Lung (tissue), 12 donors: Measurements from ENCODE around the gene HEXD. TPM values are rescaled to one million over a fixed set of nuclear protein-coding genes. Genes with fewer than 3 reads are reported as not detected.

ENCODE experiments used
- ATAC-seq: fragments of 200-7000 bp; cut with Tn5 transposase; one replicate; pipeline ENCODE4 v1.9.1; 2020; ENCODE audit warnings: moderate number of reproducible peaks; ENCODE audit not compliant: insufficient read depth, low FRiP score
- DNase-seq, 3 donors: peaks; one replicate each; pipeline ENCODE4 v3.0.0-alpha.2; 2013 to 2017
- H3K27ac ChIP-seq, 2 donors: one replicate each; pipeline ENCODE4 v1.5.1; 2013; ENCODE audit warnings: mild to moderate bottlenecking in 2 of 2, moderate library complexity in 2 of 2, control low read depth in 1 of 2, inconsistent platforms in 1 of 2, low read depth in 1 of 2, low read length in 1 of 2
- H3K27me3 ChIP-seq, 3 donors: one replicate each; pipeline ENCODE4 v1.5.1; 2013; ENCODE audit warnings: low read length in 2 of 3; ENCODE audit not compliant: control insufficient read depth in 3 of 3, insufficient read depth in 3 of 3
- H3K36me3 ChIP-seq, 4 donors: one replicate each; pipeline ENCODE4 v1.5.1; 2013; ENCODE audit warnings: low read length in 4 of 4, mild to moderate bottlenecking in 1 of 4, moderate library complexity in 1 of 4; ENCODE audit not compliant: control insufficient read depth in 4 of 4, insufficient read depth in 4 of 4
- H3K4me1 ChIP-seq, 5 donors: one replicate each; pipeline ENCODE4 v1.5.1; 2013; ENCODE audit warnings: low read length in 5 of 5, mild to moderate bottlenecking in 2 of 5, moderate library complexity in 1 of 5; ENCODE audit not compliant: control insufficient read depth in 5 of 5, insufficient read depth in 5 of 5
- H3K4me3 ChIP-seq: one replicate; pipeline ENCODE4 v1.5.1; 2013; ENCODE audit warnings: mild to moderate bottlenecking, control low read depth, moderate library complexity
- H3K9ac ChIP-seq, 2 donors: one replicate each; pipeline ENCODE4 v1.5.1; 2013; ENCODE audit warnings: low read length in 2 of 2, control low read depth in 1 of 2; ENCODE audit not compliant: insufficient read depth in 1 of 2
- H3K9me3 ChIP-seq, 4 donors: one replicate each; pipeline ENCODE4 v1.5.1; 2013; ENCODE audit warnings: low read length in 3 of 4, mild to moderate bottlenecking in 1 of 4, moderate library complexity in 1 of 4; ENCODE audit not compliant: control insufficient read depth in 4 of 4, insufficient read depth in 3 of 4
- WGBS, 2 donors: extraction: QIAGEN DNeasy Blood & Tissue Kit; methylation state at CpG; one replicate each; pipeline ENCODE4 v1.1.7; 2013; 5-methylcytosine and 5-hydroxymethylcytosine counted together
- polyA plus RNA-seq, 2 donors: library from polyadenylated mRNA; stranded (reverse); fragments of 200-250 nt; gene quantifications; one replicate each; pipeline ENCODE4 v1.2.1, GENCODE V29; 2013
- total RNA-seq, 2 donors: library from RNA; depleted of rRNA in 1 of 2; stranded (reverse); fragments of >200 nt in 1 of 2; gene quantifications; one replicate each; pipeline ENCODE4 v1.2.1, GENCODE V29; 2014 to 2021
- TF ChIP-seq, protein P1 (sequence below): IDR thresholded peaks from 2 replicates; pipeline ENCODE4 v1.5.1; 2012; ENCODE audit warnings: mild to moderate bottlenecking; ENCODE audit errors: control extremely low read depth, extremely low read depth
- donor health status: control.
- donor health status: control.
- donor health status: Bipolar disorder and iron deficiency.
- donor health status: healthy.
- donor health status: DM: yes; HTN: yes; CAD: no.

Gene HEXD
- total and polyA plus RNA-seq, 4 donors = 28.4 to 57.3 (median 37.4) TPM

GRCh38 chr17:82446124-82446523 lies 28.0 kb downstream of the HEXD start:
- no peak for DNase-seq
- TF ChIP-seq, protein P1, sequence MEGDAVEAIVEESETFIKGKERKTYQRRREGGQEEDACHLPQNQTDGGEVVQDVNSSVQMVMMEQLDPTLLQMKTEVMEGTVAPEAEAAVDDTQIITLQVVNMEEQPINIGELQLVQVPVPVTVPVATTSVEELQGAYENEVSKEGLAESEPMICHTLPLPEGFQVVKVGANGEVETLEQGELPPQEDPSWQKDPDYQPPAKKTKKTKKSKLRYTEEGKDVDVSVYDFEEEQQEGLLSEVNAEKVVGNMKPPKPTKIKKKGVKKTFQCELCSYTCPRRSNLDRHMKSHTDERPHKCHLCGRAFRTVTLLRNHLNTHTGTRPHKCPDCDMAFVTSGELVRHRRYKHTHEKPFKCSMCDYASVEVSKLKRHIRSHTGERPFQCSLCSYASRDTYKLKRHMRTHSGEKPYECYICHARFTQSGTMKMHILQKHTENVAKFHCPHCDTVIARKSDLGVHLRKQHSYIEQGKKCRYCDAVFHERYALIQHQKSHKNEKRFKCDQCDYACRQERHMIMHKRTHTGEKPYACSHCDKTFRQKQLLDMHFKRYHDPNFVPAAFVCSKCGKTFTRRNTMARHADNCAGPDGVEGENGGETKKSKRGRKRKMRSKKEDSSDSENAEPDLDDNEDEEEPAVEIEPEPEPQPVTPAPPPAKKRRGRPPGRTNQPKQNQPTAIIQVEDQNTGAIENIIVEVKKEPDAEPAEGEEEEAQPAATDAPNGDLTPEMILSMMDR = no peak

DNA sequence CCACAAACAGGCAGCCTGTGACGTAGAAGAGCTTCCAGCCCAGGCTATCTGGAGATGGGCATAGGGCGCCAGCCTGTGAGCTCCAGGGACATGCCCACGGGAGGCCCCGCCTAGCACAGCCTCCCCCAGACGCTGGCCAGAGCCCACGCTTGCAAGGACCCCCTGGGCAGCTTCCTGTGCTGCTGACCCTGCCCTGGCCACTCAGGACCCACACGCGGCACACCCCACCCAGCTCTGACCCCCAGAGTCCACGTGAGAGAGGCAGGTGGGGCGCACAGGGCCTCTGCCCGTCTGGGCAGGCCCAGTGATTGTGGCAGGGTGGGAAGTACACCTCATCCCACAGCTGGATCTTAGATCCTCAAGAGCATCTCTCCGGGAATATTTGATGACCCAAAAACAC lies 28.5 kb downstream of the HEXD start:
- TF ChIP-seq, protein P1 = no peak
- DNase-seq (no peak), ATAC-seq (no peak)
- Histone ChIP-seq H3K27ac (no peak overlapping the region), H3K36me3 (peaks cover 0 to 44% (median 7%) of the 10 kb centered on the region in 4 donors), H3K27me3 (no peaks in the 10 kb centered on the region), H3K9ac (no peak overlapping the region), H3K4me3 (no peak overlapping the region), H3K4me1 (peaks cover 5 to 22% (median 9%) of the 10 kb centered on the region in 5 donors), H3K9me3 (no peaks in the 10 kb centered on the region)
- 88 to 92% methylated on average over 12 of the region's 12 CpGs for WGBS, 2 donors

More at GRCh38 chr17:82446124-82446523, 28.0 kb downstream of the HEXD start:
- peaks cover 0 to 47% (median 7%) of the 10 kb centered on the region in 4 donors for H3K36me3 ChIP-seq
- H3K9ac ChIP-seq = no peak overlapping the region
- H3K9me3 ChIP-seq = no peaks in the 10 kb centered on the region
- H3K4me1 ChIP-seq = peaks cover 2 to 20% (median 5%) of the 10 kb centered on the region in 5 donors
- no peak overlapping the region for H3K4me3 ChIP-seq
- ATAC-seq = no peak
- WGBS, 2 donors = 91 to 93% methylated on average over 15 of the region's 15 CpGs
- no peaks in the 10 kb centered on the region for H3K27me3 ChIP-seq
- no peak overlapping the region for H3K27ac ChIP-seq

DNA sequence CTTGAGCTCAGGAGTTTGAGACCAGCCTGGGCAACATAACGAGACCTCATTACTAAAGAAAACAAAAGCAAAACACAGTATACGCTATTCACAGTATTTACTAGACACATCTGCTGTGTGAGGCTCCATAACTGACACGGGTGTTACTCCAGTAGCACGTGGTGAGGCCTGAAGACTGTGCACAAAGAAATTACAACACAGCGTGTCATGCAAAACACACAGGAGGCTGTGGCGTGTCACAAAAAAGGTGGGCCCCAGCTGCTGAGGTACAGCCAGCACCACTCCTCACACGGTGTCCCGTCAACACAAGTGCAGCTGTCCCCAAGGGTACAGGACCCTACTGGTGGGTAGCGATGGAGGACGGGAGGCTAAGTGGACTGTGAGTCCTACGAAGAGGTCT lies 29.7 kb downstream of the HEXD start:
- 95% methylated on average over 11 of the region's 11 CpGs for WGBS, 2 donors
- no peak overlapping the region for H3K27ac ChIP-seq
- H3K4me1 ChIP-seq = peaks cover 5 to 22% (median 9%) of the 10 kb centered on the region in 5 donors
- H3K36me3 ChIP-seq = peaks cover 0 to 32% (median 4%) of the 10 kb centered on the region in 4 donors
- H3K9me3 ChIP-seq = no peaks in the 10 kb centered on the region
- TF ChIP-seq, protein P1 = no peak
- ATAC-seq (no peak), DNase-seq (no peak)
- no peak overlapping the region for H3K9ac ChIP-seq
- no peak overlapping the region for H3K4me3 ChIP-seq
- H3K27me3 ChIP-seq = no peaks in the 10 kb centered on the region
